ENCODE data around the gene ARHGAP10.

ARHGAP10 gene

DNA sequence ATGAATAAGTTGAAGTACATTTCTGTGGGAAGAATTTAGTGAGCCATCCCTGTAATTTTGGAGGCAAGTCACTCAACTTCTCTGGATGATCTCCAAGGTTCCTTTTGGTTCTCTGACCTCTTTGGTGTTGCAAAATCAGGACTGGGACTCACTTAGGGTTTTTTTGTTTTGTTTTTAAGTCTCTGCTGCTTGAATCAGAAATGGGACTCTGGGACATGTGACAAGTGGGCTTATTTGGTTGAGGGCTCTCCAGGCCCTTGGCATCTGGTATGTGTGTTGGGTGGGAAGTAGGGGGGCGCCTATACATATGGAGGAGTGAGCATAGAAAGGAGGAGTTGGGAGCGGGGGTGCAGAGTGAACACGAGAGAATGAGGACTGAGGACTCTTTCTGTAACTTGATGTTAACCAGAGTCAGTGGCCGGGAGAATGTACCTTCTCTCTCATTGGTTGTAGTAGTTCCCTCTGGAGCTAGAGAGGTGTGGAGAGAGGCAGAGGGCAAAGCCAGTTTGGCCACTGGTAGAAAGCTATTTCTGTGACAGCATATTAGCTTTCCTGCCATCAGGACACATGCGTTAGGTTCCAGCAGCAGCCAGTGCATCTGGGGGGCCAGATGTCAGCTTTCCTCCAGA is 1.9 kb downstream of the ARHGAP10 start:
- no peak for DNase-seq (ENCODE audit: low read depth)

DNA sequence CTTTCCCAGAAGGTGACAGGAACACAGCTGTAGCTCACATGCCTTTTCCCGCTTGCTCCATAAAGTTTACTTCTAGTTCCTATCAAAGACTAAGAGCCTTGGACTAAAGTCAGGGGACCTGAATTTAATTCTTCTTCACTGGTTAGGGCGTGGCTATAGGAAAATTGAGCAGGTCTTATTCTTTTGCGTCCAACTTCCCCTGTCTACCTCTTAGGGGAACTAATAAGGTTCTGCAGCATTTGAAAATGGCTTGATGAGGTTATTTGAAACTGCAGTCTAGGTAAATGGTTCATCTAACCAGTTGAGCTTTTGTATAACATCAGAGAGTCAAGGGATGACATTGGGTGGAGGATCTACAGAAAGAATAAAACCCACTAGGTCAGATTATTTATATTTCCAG is 2.6 kb downstream of the ARHGAP10 start:
- no peak for DNase-seq (ENCODE audit: low read depth)

DNA sequence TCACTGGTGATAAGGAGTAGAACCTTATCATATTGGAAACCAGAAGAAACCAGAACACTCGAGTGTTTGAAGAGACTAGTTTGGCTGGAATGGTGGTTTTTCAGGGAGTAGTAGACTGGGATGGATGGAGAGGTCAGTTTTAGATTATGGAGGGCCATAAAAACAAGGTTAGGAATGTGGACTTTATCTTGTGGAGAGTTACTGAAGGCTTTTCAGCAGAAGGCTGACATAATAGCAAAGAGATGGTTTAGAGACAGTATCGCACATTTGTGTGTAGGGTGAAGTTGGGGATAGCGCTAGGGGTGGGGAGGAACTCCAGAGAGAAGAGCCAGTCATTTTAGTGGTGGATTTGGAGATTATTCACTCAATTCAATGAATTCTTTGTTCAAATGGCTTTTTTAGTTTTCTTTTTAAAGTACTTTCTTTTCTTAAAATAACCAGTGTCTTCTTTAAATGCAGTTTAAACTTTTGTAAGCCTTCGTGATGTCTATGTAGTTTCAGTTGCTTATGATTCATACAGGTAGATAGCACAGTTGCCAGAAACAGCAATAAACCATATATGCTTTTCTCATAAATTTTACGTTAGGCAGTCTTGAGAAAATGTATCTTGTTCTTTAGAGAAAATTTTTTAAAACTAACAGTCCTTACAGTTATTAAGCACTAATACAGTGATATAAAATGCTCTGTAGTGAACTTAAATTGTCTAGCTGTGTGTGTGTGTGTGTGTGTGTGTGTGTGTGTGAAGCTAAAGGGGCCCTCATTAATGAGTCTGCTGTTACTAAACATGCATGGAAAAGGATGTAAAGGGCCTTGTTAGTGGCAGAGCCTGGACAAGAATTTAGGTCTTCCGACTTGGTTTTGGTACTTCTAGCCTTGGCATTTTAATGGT is 3.8 kb downstream of the ARHGAP10 start:
- DNase-seq (ENCODE audit: low read depth) = no peak

DNA sequence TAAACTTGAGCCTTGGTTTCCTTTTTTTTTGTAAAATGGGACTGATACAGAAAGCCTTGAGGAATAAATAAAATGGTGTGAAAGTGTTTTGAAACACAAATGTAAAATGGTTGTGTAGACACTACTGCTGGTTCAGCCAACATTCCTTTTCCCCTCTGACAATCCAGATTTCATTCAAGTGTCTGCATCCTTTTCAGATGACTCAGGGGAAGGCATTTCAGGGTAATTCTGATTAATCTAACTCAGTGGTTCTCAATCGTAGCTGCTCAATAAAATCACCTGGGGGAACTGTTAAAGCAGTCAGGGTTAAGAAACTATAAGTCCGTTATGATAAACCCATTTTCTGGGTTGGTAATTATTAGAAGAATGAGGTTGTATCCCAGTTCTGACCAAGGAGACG is 4.6 kb downstream of the ARHGAP10 start:
- no peak for DNase-seq (ENCODE audit: low read depth)

DNA sequence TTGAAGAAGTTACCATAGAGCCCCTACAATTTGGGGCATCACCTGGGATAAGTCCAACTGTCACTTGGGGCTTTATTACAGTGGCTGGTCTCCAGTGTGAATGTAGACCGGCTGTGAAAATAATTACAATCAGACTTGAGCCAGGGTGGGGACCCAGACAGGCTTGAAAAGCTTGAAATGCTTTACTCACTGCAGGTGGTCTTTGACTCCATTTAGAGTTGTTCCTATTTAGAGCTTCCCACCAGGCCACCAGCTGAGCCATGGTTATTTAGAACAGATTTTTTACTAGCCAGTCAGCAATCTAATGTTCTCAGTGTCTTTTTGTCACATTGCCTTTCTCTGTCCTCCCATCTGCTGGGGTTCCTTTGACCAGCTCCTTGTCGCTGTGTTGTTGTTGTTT is 5.7 kb downstream of the ARHGAP10 start:
- DNase-seq (ENCODE audit: low read depth) = no peak

DNA sequence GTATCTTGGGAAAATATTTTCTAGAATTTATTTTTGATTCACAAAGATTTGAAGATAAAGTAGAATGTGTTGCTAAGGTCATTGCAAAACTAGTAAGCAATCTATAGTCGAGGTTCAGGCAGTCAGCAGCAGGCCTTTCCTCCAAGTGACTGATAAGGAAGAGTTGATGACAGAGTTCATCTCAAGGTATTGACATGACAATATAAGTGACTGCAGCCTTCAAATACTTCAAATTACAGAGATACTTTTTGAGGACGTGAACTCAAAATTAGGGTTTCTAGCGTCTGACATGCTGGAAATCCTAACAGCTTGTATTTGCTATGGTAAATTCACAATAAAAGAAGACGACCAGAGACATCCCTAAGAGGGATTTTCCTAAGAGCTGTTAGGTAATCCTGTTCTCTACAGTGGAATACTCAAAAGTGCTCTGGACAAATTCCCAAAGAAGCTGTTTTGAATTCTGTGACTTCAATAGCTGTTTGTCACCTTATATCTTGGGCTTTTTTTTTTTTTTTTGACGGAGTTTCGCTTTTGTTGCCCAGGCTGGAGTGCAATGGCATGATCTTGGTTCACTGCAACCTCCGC is 7.4 kb downstream of the ARHGAP10 start:
- no peak for DNase-seq (ENCODE audit: low read depth)

DNA sequence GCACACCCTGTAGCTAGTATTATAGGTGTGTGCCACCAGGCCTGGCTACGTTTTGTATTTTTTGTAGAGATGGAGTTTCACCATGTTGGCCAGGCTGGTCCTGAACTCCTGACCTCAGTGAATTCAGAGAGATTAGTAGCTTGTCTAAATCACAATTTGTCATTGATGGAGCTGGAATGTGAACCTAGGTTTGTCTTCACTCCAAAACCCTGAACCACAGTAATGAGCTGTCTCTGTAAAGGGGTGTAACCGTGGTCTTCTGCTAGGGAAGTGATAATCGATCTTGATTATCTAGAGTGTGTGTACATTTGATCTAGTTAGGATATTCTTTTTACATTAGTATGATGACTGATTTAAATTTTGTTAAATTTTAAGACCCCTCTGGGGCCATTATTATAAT is 8.3 kb downstream of the ARHGAP10 start:
- DNase-seq (ENCODE audit: low read depth) = no peak

DNA sequence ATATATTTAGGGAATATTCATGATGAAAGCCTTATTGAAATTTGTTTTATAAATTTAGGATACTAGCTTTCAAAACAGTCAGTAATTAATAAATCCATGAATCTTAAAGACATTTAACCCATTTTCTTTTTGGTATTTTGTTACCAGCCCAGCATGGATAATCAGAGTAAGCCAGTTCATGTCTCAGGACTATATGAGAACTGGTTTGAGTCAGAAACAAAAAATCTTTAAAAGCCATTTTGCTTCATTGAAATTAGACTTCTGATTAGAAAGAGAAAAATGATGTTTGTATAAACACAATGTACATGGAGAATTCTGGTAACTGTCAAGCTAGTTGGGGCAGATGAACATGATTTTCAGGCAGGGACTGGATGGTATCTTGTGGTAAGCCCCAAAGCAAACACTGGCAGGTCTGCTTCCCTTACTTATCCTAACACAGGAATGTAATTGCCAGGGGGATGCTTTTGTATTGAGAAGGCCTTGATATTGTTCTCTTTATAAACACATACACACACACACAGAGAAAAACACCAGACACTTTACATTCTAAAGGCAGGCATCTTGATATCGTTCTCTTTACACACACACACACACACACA is 9.4 kb downstream of the ARHGAP10 start:
- DNase-seq (ENCODE audit: low read depth) = no peak

DNA sequence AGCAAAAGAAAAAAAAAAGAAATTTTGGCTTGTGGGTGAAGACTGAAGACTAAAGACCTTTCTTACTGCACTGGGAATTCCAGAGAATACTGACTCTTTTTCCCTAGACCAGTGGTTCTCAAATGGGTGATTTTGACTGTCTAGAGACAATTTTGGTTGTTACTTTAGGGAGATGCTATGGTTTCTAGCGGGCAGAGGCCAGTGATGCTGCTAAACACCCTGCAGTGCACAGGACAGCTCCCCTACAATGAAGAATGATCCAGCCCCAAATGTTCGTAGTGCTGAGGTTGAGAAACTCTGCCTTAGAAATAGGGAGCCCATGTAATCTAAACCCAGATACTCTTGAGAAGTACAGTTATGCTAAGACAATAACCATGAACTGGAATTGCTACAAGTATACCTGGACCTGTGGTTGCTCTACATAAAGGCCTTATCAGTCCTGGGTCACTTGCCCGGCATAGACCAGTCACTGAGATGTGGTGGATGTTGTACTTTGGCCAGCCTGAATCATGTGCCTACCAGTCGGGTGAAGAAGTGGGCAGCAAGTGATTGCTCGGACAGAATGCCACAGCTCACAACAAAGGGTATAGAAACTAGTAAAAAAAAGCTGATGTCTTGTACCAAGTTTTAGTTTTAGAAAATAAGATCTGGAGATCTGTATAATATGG is 16.0 kb downstream of the ARHGAP10 start:
- DNase-seq (ENCODE audit: low read depth) = no peak

DNA sequence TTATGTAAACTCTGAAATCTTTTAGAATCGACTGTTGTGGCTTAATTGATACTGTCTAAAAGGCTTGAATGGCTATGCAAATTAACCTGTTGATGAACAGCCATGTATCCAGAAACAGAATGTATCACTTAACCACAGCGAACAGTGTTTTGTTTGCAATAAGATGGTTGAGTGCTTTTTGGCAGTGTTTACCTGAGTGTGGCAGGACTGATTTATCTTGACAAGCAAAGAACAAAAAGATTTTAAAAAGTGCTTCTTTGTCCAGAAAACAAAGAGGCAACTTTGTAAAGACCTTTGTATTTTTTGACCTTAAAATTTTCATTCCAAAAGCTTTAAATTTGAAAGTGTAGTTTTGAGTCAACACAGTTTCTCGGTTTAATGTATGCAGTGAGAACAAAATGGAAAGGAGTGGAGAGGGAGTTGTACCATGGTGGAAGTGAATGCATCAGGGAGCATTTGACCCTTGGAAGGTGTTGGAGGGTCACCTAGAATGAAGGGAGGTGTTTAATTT is 18.0 kb downstream of the ARHGAP10 start:
- no peak for DNase-seq (ENCODE audit: low read depth)

DNA sequence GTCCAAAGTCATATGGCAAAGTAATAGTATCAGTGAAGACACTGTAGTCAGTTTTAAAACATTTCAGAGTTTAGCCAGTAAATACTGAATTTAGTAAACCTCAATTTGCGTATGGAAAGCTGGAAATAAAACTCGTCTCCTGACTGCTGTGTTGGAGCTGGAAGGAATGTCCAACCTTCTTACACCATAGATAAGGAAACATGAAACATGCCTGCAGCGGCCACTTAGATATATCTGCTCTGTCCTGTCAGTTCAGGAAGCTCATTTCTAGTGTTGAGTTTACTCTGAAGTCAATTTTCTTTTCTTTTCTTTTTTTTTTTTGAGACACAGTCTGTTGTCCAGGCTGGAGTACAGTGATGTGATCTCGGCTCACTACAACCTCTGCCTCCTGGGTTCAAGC is 21.2 kb downstream of the ARHGAP10 start:
- DNase-seq (ENCODE audit: low read depth) = no peak

DNA sequence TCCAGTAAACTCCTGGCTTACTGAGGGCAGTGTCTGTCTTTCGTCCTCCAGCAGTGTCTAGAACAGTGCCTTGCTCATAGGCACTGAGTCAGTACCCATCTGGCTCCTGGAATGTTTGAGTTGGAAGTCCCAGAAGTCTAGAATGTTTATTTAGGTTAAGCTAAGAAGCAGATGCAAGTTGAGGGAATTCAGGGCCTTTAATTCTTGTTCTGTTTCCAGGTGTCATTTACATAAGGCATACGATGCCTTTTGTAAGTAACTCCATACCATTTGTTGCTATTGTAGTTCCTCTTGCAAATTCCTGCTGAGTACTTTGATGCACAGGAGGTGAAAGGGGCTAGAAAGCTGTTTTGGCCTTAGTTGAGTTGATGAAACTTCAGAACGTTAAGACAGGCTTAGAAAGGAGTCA is 22.2 kb downstream of the ARHGAP10 start:
- DNase-seq (ENCODE audit: low read depth) = no peak

DNA sequence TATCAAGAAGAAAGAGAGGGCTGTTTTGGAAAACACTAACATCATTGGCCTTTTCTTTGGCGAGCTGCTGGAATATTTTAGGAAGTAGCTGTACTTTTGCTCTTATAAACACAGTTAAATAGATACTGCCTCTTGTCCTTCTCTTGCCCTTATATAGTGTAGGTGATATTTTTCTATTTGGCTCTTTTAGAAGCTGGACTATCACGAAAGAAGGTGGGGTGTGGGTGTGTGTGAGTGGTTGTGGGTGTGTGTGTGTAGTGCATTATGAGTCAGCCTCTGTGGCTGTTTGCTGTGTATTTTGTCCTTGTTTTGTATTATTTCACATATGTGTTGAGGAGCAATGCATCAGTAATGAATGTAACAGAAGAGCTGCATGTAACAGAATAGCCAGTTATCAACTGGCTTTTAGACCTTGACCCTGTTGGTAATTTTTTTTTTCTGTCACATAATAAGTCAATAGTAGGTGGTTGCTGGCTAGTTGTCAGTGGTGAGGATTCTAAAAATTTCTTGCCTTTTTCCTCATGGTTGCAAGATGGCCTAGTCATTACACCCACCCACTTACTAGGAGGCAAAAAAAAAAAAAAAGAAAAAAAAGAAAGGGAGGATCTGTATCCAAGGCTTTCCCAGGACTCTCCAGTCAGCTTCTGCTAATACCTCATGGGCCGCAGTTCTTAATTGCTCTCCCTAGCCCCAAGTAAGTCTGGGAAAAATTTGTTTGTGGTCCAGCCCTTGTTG is 23.8 kb downstream of the ARHGAP10 start:
- DNase-seq (ENCODE audit: low read depth) = no peak

DNA sequence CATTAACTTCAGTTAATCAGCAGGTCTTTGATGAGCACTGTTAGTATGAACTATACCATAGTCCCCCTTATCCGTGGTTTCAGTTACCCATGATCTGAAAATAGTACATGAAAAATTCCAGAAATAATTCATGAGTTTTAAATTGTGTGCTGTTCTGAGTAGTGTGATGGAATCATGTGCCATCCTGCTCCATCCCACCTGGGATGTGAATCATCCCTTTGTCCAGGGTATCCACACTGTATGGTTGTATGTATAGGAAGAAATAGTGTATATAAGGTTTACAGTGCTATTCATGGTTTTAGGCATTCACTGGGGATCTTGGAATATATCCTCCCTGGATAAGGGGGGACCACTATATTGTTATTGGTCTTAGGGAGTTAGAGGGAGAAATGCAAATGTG is 24.5 kb downstream of the ARHGAP10 start:
- no peak for DNase-seq (ENCODE audit: low read depth)

DNA sequence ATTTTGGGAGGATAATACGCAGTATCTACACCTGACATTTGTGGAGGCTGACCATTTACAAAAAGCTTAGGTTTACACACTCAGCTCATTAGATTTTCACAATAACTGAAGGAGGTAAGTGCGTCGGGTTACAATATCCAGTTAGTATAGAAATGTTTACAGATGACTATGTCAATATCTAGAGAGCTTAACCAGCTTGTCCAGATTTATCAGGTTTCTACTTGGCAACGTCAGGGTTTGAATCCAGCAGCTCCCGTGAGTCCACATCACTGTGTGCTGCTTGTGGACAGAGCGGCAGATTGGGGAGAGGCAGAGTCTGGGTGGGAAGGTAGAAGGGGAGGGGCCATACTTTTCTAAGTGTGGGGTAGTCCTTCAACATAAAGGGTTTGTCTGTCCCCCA is 28.3 kb downstream of the ARHGAP10 start:
- DNase-seq (ENCODE audit: low read depth) = no peak

DNA sequence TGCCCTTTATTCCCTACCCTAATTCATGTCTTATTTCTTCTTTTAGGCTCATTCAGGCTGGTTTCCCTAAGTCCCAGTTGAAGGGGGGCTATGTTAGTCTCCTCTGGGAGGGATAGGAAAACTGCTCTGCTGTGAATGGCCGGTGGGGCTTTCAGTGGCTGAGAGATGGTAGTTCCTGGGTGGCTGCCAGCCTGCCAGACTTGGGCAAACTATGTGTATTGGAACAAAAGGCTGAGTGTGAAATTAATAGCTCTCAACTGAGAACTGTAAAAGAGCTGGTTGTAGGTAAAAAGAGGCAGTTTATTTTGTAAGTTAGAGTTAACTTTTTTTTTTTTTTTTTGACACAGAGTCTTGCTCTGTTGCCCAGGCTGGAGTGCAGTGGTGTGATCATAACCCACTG is 28.8 kb downstream of the ARHGAP10 start:
- no peak for DNase-seq (ENCODE audit: low read depth)

DNA sequence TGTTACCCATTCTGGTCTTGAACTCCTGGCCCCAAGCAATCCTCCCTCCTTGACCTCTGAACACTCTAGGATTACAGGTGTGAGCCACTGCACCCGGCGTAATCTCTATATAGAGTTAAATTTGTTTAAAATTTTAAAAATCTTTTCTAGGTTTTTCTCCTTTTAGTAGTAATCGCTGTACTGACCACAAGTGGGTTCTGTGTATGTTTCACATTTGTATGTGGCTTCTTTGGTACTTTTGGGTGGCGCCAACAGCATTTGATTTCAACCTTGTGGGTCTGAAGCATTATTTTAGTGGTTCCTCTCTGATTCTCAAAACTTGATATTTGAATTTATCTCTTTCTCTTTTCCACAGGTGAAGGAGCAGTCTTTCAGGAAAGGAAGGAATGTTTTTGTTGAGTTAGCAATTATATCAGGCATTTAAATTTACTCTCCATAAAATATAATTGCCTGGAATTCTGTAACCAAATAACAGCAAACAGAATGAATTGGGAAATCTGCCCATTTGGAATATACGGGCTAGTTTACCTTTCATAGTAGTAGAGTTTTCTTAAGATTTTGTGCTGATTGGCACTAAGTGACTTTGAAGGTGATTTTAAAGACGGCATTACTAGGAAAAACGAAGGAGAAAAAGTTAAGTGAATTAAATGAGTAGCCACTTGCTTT is 29.5 kb downstream of the ARHGAP10 start:
- no peak for DNase-seq (ENCODE audit: low read depth)

DNA sequence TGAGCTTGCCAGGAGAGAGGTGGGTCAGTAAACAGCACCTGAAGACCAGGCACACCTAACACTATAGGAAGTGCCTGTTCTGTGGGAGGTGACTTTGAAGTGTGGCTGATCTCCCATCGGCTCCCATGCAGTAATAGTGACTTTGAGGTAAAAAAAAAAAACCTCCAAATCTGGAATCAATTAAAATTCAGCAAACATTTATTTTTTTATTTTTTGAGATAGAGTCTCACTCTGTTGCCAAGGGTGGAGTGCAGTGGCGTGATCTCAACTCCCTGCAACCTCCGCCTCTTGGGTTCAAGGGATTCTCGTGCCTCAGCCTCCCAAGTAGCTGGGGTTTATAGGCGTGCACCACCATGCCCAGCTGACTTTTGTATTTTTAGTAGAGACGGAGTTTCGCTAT is 32.4 kb downstream of the ARHGAP10 start:
- no peak for DNase-seq (ENCODE audit: low read depth)

DNA sequence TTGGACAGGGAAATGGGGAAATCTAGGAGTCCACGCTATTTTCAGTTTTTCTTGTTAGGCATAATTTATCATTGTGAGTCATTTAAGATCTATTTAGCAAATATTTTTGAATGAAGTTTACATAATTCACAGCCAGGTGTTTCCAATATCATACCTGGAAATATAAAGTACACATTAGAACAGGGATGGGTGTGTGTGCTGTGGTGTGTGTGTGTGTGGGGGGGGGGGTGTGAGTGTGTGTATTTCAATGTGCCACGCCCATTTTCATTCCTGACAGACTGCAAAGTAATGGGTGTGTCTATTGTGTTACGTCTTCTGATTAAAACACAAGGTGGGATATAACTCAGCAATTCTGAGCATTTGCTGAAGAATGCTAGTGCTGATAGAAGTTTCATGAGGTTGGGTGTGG is 33.2 kb downstream of the ARHGAP10 start:
- no peak for DNase-seq (ENCODE audit: low read depth)

DNA sequence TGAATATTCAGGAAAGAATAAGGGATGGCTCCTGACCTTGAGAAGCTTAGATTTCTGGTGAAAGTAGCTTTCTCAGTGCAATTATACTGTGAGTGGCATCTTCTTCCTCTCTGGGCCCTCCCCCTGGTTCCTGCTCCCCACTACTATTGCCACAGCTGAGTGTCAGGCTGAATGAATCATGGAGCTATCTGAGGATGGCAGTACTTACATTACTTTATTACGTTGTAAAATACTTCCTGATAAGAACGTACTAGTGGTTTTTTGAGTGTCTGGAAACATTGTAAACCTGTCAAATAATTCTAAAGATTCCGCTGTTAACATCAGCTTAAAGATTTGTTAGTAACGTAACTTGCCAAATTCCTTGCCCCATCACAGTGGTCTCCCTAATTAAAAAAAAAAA is 36.2 kb downstream of the ARHGAP10 start:
- no peak for DNase-seq (ENCODE audit: low read depth)

DNA sequence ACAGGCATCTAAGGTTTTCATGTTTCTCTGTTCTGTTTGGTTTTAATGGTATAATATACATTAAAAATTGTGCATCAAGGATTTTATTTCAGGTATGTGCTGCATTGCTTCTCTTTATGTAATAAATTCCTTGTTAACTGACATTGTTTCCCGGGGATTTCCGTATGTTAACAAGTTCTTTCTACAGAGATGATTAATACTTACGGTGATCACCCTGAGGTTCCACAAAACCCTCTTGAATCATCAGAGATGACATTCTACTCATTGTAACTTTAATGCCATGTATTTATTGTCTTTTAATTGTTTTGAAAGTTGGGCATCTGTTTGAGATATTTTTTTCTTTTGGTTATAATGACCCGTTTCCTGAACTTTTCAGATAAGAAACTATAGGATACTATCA is 37.5 kb downstream of the ARHGAP10 start:
- no peak for DNase-seq (ENCODE audit: low read depth)

Measured in stimulated activated CD8-positive, alpha-beta memory T cell treated with anti-CD3 and anti-CD28 coated beads, Interleukin-7, amount 100 ng/mL, for 24 hours (primary cell).